HCT116 (cell line): ENCODE data around the gene IBA57. TPM values are rescaled to one million over a fixed set of nuclear protein-coding genes. Genes with fewer than 3 reads are reported as not detected.

ENCODE experiments used
- ATAC-seq: fragments of 200-7000 bp; cut with Tn5 transposase; 2 replicates; pipeline ENCODE4 v1.9.1; 2020; ENCODE audit warnings: mild to moderate bottlenecking, moderate library complexity
- BruUV-seq: library from RNA; stranded (reverse); fragments of 400-500 nt; replicated peaks from 2 replicates; lab custom pipeline; 2021; lab: Mats Ljungman, UMichigan
- CTCF ChIA-PET: fragments of 300-600 bp; sonication (Branson Sonifier 250); formaldehyde crosslinking; loops from one replicate; lab custom pipeline; 2021; ENCODE audit warnings: antibody characterized with exemption; lab: Charles Lee
- POLR2A ChIA-PET: fragments of 300-600, 350-600 bp; sonication (Branson Sonifier 250); formaldehyde crosslinking; loops from one replicate; lab custom pipeline; 2021; ENCODE audit warnings: antibody characterized with exemption; lab: Charles Lee
- RAD21 ChIA-PET, 2 experiments: fragments of 300-600 bp; sonication (Branson Sonifier 250); formaldehyde crosslinking; loops; one replicate each; lab custom pipeline; 2023; ENCODE audit warnings: low total read pairs in 2 of 2; ENCODE audit not compliant: uncharacterized antibody in 2 of 2, unreplicated experiment in 2 of 2, low non-redundant PET in 1 of 2; lab: Charles Lee
- DNase-seq: peaks from one replicate; pipeline ENCODE4 v3.0.0-alpha.2; 2010; ENCODE audit warnings: low read depth, low spot score
- H2AFZ ChIP-seq: fragments of 200-600 bp; shearing (Covaris generic), sonication (generic); 2 replicates; pipeline ENCODE4 v1.6.1; 2017; ENCODE audit warnings: low read depth, mixed run types, mixed read lengths, antibody characterized with exemption, low read length; ENCODE audit not compliant: poor library complexity, severe bottlenecking
- H3K27ac ChIP-seq: 2 replicates; pipeline ENCODE4 v1.5.1; 2012; ENCODE audit warnings: low read depth, low read length
- H3K27me3 ChIP-seq: fragments of 200-600 bp; sonication (generic); 2 replicates; pipeline ENCODE4 v1.6.1; 2016; ENCODE audit warnings: mixed run types, low read length, mixed read lengths; ENCODE audit not compliant: insufficient read depth
- H3K36me3 ChIP-seq, 2 experiments: fragments of 200-500 bp in 1 of 2; fragments of 200-600 bp in 1 of 2; sonication (Bioruptor generic) in 1 of 2; sonication (generic) in 1 of 2; 2 replicates each; pipeline versions ENCODE4 v1.5.1 to v1.6.1; 2014 to 2016; ENCODE audit warnings: low read length in 2 of 2, inconsistent platforms in 1 of 2, mixed read lengths in 1 of 2, mixed run types in 1 of 2; ENCODE audit not compliant: insufficient read depth in 2 of 2, control insufficient read depth in 1 of 2
- H3K4me1 ChIP-seq, 2 experiments: fragments of 200-600 bp in 1 of 2; sonication (generic) in 1 of 2; 2 replicates each; pipeline versions ENCODE4 v1.5.1 to v1.6.1; 2012 to 2017; ENCODE audit warnings: low read length in 2 of 2, inconsistent platforms in 1 of 2, mild to moderate bottlenecking in 1 of 2, mixed read lengths in 1 of 2, mixed run types in 1 of 2, moderate library complexity in 1 of 2; ENCODE audit not compliant: insufficient read depth in 2 of 2, control insufficient read depth in 1 of 2
- H3K4me2 ChIP-seq: fragments of 200-600 bp; sonication (generic); 2 replicates; pipeline ENCODE4 v1.6.1; 2017; ENCODE audit warnings: mixed run types, low read length, mixed read lengths
- H3K4me3 ChIP-seq, 2 experiments: fragments of 200-600 bp in 1 of 2; sonication (generic) in 1 of 2; replicated peaks in 1 of 2; 2 replicates each; pipeline ENCODE4 v1.5.1; 2011 to 2016; ENCODE audit warnings: low read length in 2 of 2, control low read depth in 1 of 2, low read depth in 1 of 2, mild to moderate bottlenecking in 1 of 2, mixed read lengths in 1 of 2, mixed run types in 1 of 2
- H3K79me2 ChIP-seq: fragments of 200-600 bp; sonication (generic); 2 replicates; pipeline ENCODE4 v1.6.1; 2017; ENCODE audit warnings: mild to moderate bottlenecking, mixed run types, low read length, moderate library complexity, mixed read lengths; ENCODE audit not compliant: insufficient read depth
- H3K9ac ChIP-seq: fragments of 200-600 bp; sonication (generic); 2 replicates; pipeline ENCODE4 v1.6.1; 2016; ENCODE audit warnings: low read length, mixed read lengths
- H3K9me2 ChIP-seq: fragments of 200-600 bp; sonication (generic), shearing (Covaris generic); 2 replicates; pipeline ENCODE4 v1.6.1; 2017; ENCODE audit warnings: mixed run types, mild to moderate bottlenecking, moderate library complexity; ENCODE audit not compliant: insufficient read depth
- H3K9me3 ChIP-seq, 2 experiments: fragments of 200-500 bp in 1 of 2; fragments of 200-600 bp in 1 of 2; sonication (Bioruptor generic) in 1 of 2; sonication (generic) in 1 of 2; 2 replicates each; pipeline ENCODE4 v1.6.1; 2014 to 2017; ENCODE audit warnings: low read length in 2 of 2, mixed read lengths in 2 of 2, inconsistent platforms in 1 of 2, low read depth in 1 of 2, mild to moderate bottlenecking in 1 of 2, mixed run types in 1 of 2, moderate library complexity in 1 of 2; ENCODE audit not compliant: control insufficient read depth in 1 of 2, insufficient read depth in 1 of 2
- H4K20me1 ChIP-seq: fragments of 200-600 bp; sonication (generic), shearing (Covaris generic); 2 replicates; pipeline ENCODE4 v1.6.1; 2017; ENCODE audit warnings: mixed run types, mild to moderate bottlenecking, moderate library complexity; ENCODE audit not compliant: insufficient read depth
- CBX3 ChIP-seq: IDR thresholded peaks from 2 replicates; pipeline ENCODE4 v1.6.1; 2012; ENCODE audit warnings: low read depth
- CEBPB ChIP-seq: IDR thresholded peaks from 2 replicates; pipeline ENCODE4 v1.6.1; 2012; ENCODE audit warnings: low read depth
- EZH2 ChIP-seq: fragments of 200-600 bp; sonication (generic); IDR thresholded peaks from 2 replicates; pipeline ENCODE4 v1.6.1; 2017; ENCODE audit warnings: antibody characterized with exemption, mixed run types
- EZH2phosphoT487 ChIP-seq: fragments of 200-600 bp; IDR thresholded peaks from 2 replicates; pipeline ENCODE4 v1.6.1; 2018; ENCODE audit warnings: antibody characterized with exemption, borderline replicate concordance
- FOSL1 ChIP-seq: IDR thresholded peaks from 2 replicates; pipeline ENCODE4 v1.6.1; 2012; ENCODE audit warnings: low read depth
- JUND ChIP-seq: IDR thresholded peaks from 2 replicates; pipeline ENCODE4 v1.6.1; 2012
- POLR2AphosphoS5 ChIP-seq: IDR thresholded peaks from 2 replicates; pipeline ENCODE4 v1.6.1; 2011; ENCODE audit warnings: mild to moderate bottlenecking, low read depth, low read length, moderate library complexity
- RAD21 ChIP-seq: IDR thresholded peaks from 2 replicates; pipeline ENCODE4 v1.6.1; 2012; ENCODE audit warnings: low read depth, mild to moderate bottlenecking
- SIN3A ChIP-seq: IDR thresholded peaks from 2 replicates; pipeline ENCODE4 v1.6.1; 2012; ENCODE audit warnings: low read depth
- SP1 ChIP-seq: IDR thresholded peaks from 2 replicates; pipeline ENCODE4 v1.6.1; 2012; ENCODE audit warnings: low read depth
- SRF ChIP-seq: IDR thresholded peaks from 2 replicates; pipeline ENCODE4 v1.6.1; 2012; ENCODE audit warnings: low read depth
- ZFX ChIP-seq: fragments of 450-650 bp; IDR thresholded peaks from 2 replicates; pipeline ENCODE4 v1.6.1; 2017
- ZNF274 ChIP-seq: fragments of 200-500 bp; sonication (Bioruptor generic); IDR thresholded peaks from 2 replicates; pipeline ENCODE4 v1.6.1; 2014; ENCODE audit warnings: mild to moderate bottlenecking, low read depth, low read length, inconsistent platforms
- intact Hi-C: fragments of 100-400 bp; cut with micrococcal nuclease; formaldehyde crosslinking; loops from 2 replicates; pipeline ENCODE4 v1.10.0; 2022
- total RNA-seq: library from RNA; stranded (reverse); gene quantifications from one replicate; pipeline ENCODE4 v1.2.1, GENCODE V29; 2021; ENCODE audit not compliant: unreplicated experiment
- TF ChIP-seq, protein P1 (sequence below): IDR thresholded peaks from 2 replicates; pipeline ENCODE4 v1.6.1; 2012; ENCODE audit warnings: low read depth
- TF ChIP-seq, protein P2 (sequence below): IDR thresholded peaks from 2 replicates; pipeline ENCODE4 v1.6.1; 2012
- TF ChIP-seq, protein P3 (sequence below), 3 experiments: fragments of 200-600 bp in 1 of 3; sonication (generic) in 1 of 3; IDR thresholded peaks in 2 of 3; conservative IDR thresholded peaks in 1 of 3; 2 replicates each; pipeline ENCODE4 v1.5.1; 2012 to 2017; ENCODE audit warnings: low read depth in 2 of 3, low read length in 2 of 3, antibody characterized with exemption in 1 of 3, borderline replicate concordance in 1 of 3, control low read depth in 1 of 3, mild to moderate bottlenecking in 1 of 3, mixed read lengths in 1 of 3, mixed run types in 1 of 3, moderate library complexity in 1 of 3; ENCODE audit not compliant: insufficient read depth in 1 of 3
- TF ChIP-seq, protein P4 (sequence below): IDR thresholded peaks from 2 replicates; pipeline ENCODE4 v1.6.1; 2012

The IBA57 gene
- total RNA-seq, 1 experiment from 2014 or later: 11.6 TPM

DNA sequence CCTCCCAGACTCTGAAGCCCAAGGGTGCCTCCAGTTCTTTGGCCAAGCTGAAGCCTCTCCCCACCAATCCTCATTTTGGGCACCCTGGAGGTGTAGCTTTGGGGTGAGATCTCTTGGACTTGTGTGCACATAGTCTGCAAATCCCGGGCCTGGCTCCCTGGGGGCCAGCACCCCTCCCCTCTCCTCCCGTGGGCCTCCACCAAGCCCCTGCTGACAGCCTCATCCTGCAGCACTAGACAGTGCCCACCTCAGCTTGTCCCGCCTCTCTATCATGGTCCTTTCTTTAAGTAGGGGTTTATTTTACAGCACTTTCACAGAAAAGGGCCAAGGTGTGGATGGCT lies 12.7 kb upstream of the IBA57 start:
- H3K4me1 ChIP-seq: peaks cover 11% of the 10 kb centered on the region in 2 experiments; a peak in 3 of 4 replicates
- H3K9me3 ChIP-seq: no peaks in the 10 kb centered on the region
- no peak for DNase-seq
- no peak overlapping the region for H3K27ac ChIP-seq
- no peaks in the 10 kb centered on the region for H3K27me3 ChIP-seq
- TF ChIP-seq EZH2phosphoT487 (no peak), ZNF274 (no peak), CEBPB (no peak), SRF (no peak), CBX3 (no peak), FOSL1 (no peak), ZFX (no peak), SIN3A (no peak), POLR2AphosphoS5 (no peak), RAD21 (no peak), SP1 (no peak), JUND (no peak), EZH2 (no peak)
- TF ChIP-seq, protein P1, sequence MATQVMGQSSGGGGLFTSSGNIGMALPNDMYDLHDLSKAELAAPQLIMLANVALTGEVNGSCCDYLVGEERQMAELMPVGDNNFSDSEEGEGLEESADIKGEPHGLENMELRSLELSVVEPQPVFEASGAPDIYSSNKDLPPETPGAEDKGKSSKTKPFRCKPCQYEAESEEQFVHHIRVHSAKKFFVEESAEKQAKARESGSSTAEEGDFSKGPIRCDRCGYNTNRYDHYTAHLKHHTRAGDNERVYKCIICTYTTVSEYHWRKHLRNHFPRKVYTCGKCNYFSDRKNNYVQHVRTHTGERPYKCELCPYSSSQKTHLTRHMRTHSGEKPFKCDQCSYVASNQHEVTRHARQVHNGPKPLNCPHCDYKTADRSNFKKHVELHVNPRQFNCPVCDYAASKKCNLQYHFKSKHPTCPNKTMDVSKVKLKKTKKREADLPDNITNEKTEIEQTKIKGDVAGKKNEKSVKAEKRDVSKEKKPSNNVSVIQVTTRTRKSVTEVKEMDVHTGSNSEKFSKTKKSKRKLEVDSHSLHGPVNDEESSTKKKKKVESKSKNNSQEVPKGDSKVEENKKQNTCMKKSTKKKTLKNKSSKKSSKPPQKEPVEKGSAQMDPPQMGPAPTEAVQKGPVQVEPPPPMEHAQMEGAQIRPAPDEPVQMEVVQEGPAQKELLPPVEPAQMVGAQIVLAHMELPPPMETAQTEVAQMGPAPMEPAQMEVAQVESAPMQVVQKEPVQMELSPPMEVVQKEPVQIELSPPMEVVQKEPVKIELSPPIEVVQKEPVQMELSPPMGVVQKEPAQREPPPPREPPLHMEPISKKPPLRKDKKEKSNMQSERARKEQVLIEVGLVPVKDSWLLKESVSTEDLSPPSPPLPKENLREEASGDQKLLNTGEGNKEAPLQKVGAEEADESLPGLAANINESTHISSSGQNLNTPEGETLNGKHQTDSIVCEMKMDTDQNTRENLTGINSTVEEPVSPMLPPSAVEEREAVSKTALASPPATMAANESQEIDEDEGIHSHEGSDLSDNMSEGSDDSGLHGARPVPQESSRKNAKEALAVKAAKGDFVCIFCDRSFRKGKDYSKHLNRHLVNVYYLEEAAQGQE: no peak
- TF ChIP-seq, protein P2, sequence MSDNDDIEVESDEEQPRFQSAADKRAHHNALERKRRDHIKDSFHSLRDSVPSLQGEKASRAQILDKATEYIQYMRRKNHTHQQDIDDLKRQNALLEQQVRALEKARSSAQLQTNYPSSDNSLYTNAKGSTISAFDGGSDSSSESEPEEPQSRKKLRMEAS: no peak
- TF ChIP-seq, protein P3, sequence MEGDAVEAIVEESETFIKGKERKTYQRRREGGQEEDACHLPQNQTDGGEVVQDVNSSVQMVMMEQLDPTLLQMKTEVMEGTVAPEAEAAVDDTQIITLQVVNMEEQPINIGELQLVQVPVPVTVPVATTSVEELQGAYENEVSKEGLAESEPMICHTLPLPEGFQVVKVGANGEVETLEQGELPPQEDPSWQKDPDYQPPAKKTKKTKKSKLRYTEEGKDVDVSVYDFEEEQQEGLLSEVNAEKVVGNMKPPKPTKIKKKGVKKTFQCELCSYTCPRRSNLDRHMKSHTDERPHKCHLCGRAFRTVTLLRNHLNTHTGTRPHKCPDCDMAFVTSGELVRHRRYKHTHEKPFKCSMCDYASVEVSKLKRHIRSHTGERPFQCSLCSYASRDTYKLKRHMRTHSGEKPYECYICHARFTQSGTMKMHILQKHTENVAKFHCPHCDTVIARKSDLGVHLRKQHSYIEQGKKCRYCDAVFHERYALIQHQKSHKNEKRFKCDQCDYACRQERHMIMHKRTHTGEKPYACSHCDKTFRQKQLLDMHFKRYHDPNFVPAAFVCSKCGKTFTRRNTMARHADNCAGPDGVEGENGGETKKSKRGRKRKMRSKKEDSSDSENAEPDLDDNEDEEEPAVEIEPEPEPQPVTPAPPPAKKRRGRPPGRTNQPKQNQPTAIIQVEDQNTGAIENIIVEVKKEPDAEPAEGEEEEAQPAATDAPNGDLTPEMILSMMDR (IDR thresholded peaks at IDR 0.05 in 2 of 3, conservative IDR thresholded peaks at IDR 0.05 in 1 of 3; ENCODE audit: borderline replicate concordance in 1 of 3, insufficient read depth in 1 of 3, low read depth in 2 of 3, low read length in 2 of 3): no peak
- TF ChIP-seq, protein P4, sequence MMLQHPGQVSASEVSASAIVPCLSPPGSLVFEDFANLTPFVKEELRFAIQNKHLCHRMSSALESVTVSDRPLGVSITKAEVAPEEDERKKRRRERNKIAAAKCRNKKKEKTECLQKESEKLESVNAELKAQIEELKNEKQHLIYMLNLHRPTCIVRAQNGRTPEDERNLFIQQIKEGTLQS: no peak
- H3K9me2 ChIP-seq: no peaks in the 10 kb centered on the region
- BruUV-seq: no TSS peak
- no peak overlapping the region for H3K4me3 ChIP-seq
- no peaks in the 10 kb centered on the region for H4K20me1 ChIP-seq
- no peak overlapping the region for H3K9ac ChIP-seq
- H3K36me3 ChIP-seq: 0 out of 4 replicates have a peak, but pooled peaks cover 0 to 4% of the 10 kb centered on the region in 2 experiments
- intact Hi-C loops: no loop called here
- no peak overlapping the region for H3K4me2 ChIP-seq
- ChIA-PET RAD21 (no interaction called here), CTCF (interaction anchor here (1.2 kb wide), 1 partner anchor 13 kb away, joined by 5 read pairs; the partner anchor contains the start of gene IBA57), POLR2A (interaction anchor here (0.7 to 1.1 kb wide), 2 partner anchors 12 to 13 kb away, joined by 3 to 4 read pairs; partner anchors contain the start of gene IBA57)
- no peak overlapping the region for H2AFZ ChIP-seq
- H3K79me2 ChIP-seq: no peaks in the 10 kb centered on the region
- ATAC-seq: no peak
